ENCODE results near the gene KIRREL1. TPM values are rescaled to one million over a fixed set of nuclear protein-coding genes. Genes with fewer than 3 reads are reported as not detected.

KIRREL1 gene
- total and polyA plus RNA-seq, 2 of the 13 experiments (the other 11 are each of a cell fraction or from before 2014, with no cell fraction given): 0.02 to 0.03 TPM

GRCh38 chr1:158017800-158018595 lies 24.6 kb downstream of the KIRREL1 start:
- Histone ChIP-seq H3K4me3 (replicated peaks in 1 of 3; ENCODE audit: insufficient read depth in 1 of 3, low read depth in 2 of 3, low read length in 3 of 3) (no peak overlapping the region), H3K36me3 (replicated peaks in 1 of 2; ENCODE audit: control insufficient read depth in 1 of 2, insufficient read depth in 2 of 2, low read length in 2 of 2) (no peaks in the 10 kb centered on the region), H4K20me1 (ENCODE audit: insufficient read depth, low read length) (no peaks in the 10 kb centered on the region), H2AFZ (ENCODE audit: low read length) (no peak overlapping the region), H3K27ac (ENCODE audit: extremely low read length, insufficient read depth, low read length) (no peak overlapping the region), H3K9me3 (ENCODE audit: low read length) (no peaks in the 10 kb centered on the region), H3K4me1 (ENCODE audit: insufficient read depth, low read length) (0 out of 2 replicates have a peak, but pooled peaks cover 9% of the 10 kb centered on the region), H3K79me2 (ENCODE audit: insufficient read depth, low read length) (no peaks in the 10 kb centered on the region), H3K9ac (ENCODE audit: insufficient read depth, low read depth, low read length) (no peak overlapping the region), H3K27me3 (ENCODE audit: control insufficient read depth in 1 of 2, insufficient read depth in 2 of 2, low read length in 2 of 2) (no peaks in the 10 kb centered on the region), H3K4me2 (ENCODE audit: low read depth, low read length) (no peak overlapping the region)
- intact Hi-C loops (cut with micrococcal nuclease; ENCODE audit: unreplicated experiment) (no loop called here), in situ Hi-C loops (cut with HindIII; ENCODE audit: extremely low pct_ligation_motif_present, low pct_unique_long_range_greater_than_20kb) (no loop called here)
- ChIA-PET CTCF (ENCODE audit: low intra/inter-chr PET ratio, low total read pairs) (no interaction called here), POLR2A (no interaction called here)
- no TSS peak for BruUV-seq (replicated peaks)
- TF ChIP-seq ZBTB8A (CRISPR knock-in tag; IDR thresholded peaks at IDR 0.05; ENCODE audit: borderline replicate concordance, low read depth) (no peak), ZNF292 (CRISPR knock-in tag; IDR thresholded peaks at IDR 0.05; ENCODE audit: borderline replicate concordance, low read depth) (no peak), SNRNP70 (IDR thresholded peaks at IDR 0.05; ENCODE audit: low read depth, low read length) (no peak), ZGPAT (CRISPR knock-in tag; IDR thresholded peaks at IDR 0.05) (no peak), ZNF768 (CRISPR knock-in tag; IDR thresholded peaks at IDR 0.05) (no peak), ZNF280B (CRISPR knock-in tag; IDR thresholded peaks at IDR 0.05; ENCODE audit: borderline replicate concordance) (no peak), ZHX1 (CRISPR knock-in tag; IDR thresholded peaks at IDR 0.05; ENCODE audit: low read depth) (no peak), ZC3H4 (CRISPR knock-in tag; IDR thresholded peaks at IDR 0.05; ENCODE audit: borderline replicate concordance) (no peak), ZSCAN25 (CRISPR knock-in tag; IDR thresholded peaks at IDR 0.05) (no peak), CREB3 (CRISPR knock-in tag; IDR thresholded peaks at IDR 0.05) (no peak), ZNF776 (CRISPR knock-in tag; IDR thresholded peaks at IDR 0.05) (no peak), ETS1 (CRISPR knock-in tag; IDR thresholded peaks at IDR 0.05) (no peak), REXO4 (CRISPR knock-in tag; IDR thresholded peaks at IDR 0.05; ENCODE audit: borderline replicate concordance) (no peak), SAFB2 (CRISPR knock-in tag; IDR thresholded peaks at IDR 0.05; ENCODE audit: borderline replicate concordance, low read depth) (no peak), SMAD3 (CRISPR knock-in tag; IDR thresholded peaks at IDR 0.05) (no peak)
- FAIRE-seq (no peak), DNase-seq (ENCODE audit: low spot score) (no peak), ATAC-seq (no peak)
- WGBS (ENCODE audit: low lambda C conversion rate): 59% methylated on average over 4 of the region's 4 CpGs

All from HepG2 (cell line).